Liver (tissue), 3 donors: ENCODE measurements around the gene TBX6.

Experiments
- EGR1 ChIP-seq, 2 donors: IDR thresholded peaks; 2 replicates each; pipeline ENCODE4 v1.6.1; 2016 to 2018; ENCODE audit warnings: antibody characterized with exemption in 2 of 2, low read depth in 2 of 2
- FOXA1 ChIP-seq: IDR thresholded peaks from 2 replicates; pipeline ENCODE4 v1.6.1; 2016; ENCODE audit warnings: antibody characterized with exemption
- GABPA ChIP-seq, 2 donors: IDR thresholded peaks in 1 of 2; conservative IDR thresholded peaks in 1 of 2; 2 replicates each; pipeline ENCODE4 v1.6.1; 2016; ENCODE audit warnings: antibody characterized with exemption in 2 of 2, mild to moderate bottlenecking in 1 of 2, moderate library complexity in 1 of 2
- HNF4G ChIP-seq: IDR thresholded peaks from 2 replicates; pipeline ENCODE4 v1.6.1; 2016; ENCODE audit warnings: antibody characterized with exemption
- JUND ChIP-seq, 2 donors: IDR thresholded peaks; 2 replicates each; pipeline ENCODE4 v1.6.1; 2016; ENCODE audit warnings: antibody characterized with exemption in 2 of 2
- RAD21 ChIP-seq, 2 donors: IDR thresholded peaks; 2 replicates each; pipeline ENCODE4 v1.6.1; 2016; ENCODE audit warnings: antibody characterized with exemption in 2 of 2, mild to moderate bottlenecking in 2 of 2
- RXRA ChIP-seq, 2 donors: IDR thresholded peaks; 2 replicates each; pipeline ENCODE4 v1.6.1; 2017 to 2018; ENCODE audit warnings: antibody characterized with exemption in 2 of 2, mild to moderate bottlenecking in 1 of 2
- SP1 ChIP-seq: IDR thresholded peaks from 2 replicates; pipeline ENCODE4 v1.6.1; 2018; ENCODE audit warnings: antibody characterized with exemption, mild to moderate bottlenecking
- TAF1 ChIP-seq: conservative IDR thresholded peaks from 2 replicates; pipeline ENCODE4 v1.6.1; 2016; ENCODE audit warnings: antibody characterized with exemption, mild to moderate bottlenecking
- YY1 ChIP-seq: IDR thresholded peaks from 2 replicates; pipeline ENCODE4 v1.6.1; 2016; ENCODE audit warnings: antibody characterized with exemption, mild to moderate bottlenecking
- TF ChIP-seq, protein P1 (sequence below): fragments of 150-350 bp; IDR thresholded peaks from 2 replicates; pipeline ENCODE4 v1.5.1; 2017; ENCODE audit warnings: improper control_type of control experiment, low read depth, low read length; ENCODE audit not compliant: missing input control
- TF ChIP-seq, protein P2 (sequence below): IDR thresholded peaks from 2 replicates; pipeline ENCODE4 v1.6.1; 2016; ENCODE audit warnings: antibody characterized with exemption, mild to moderate bottlenecking
- TF ChIP-seq, protein P3 (sequence below): IDR thresholded peaks from 2 replicates; pipeline ENCODE4 v1.6.1; 2016; ENCODE audit warnings: antibody characterized with exemption
- TF ChIP-seq, protein P4 (sequence below): IDR thresholded peaks from 2 replicates; pipeline ENCODE4 v1.6.1; 2016; ENCODE audit warnings: antibody characterized with exemption
- donor health status: healthy.
- donor health status: healthy.

DNA sequence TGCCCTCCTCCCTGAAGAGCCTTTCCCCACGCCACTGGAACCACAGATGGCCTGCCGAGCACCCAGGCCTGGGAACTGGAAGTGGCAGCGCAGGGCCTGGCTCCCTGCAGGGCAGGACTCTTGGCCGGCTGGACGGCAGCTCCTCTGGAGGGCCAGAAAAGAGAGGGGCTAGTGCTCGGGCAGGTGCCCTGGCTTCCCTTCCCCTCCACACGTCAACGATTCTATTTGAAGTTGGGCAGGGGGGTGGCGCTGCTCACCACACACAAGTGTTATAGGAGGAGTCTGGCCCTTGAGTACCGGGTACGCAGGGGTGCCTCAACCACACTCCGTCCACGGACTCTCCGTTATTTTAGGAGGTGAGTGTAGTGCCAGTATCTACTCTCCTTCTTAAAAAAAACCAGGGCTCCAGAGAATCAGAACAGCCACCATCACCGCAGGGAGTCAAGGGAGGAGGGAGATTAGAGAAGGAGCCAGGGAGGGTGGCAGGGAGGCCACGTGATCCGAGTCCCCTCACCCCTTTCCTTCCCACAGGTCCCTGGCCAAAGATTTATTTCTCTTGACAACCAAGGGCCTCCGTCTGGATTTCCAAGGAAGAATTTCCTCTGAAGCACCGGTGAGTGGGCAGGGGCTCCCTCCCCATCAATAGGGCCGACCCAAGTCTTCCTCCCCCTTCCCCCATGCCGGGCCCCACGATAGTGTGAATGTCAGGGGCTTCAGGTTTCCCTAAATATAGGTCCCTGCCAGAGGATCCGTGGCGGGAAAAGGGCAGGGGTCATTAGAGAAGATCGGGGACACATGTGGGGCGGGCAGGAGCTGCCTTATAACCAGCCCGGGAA, 27.6 kb downstream of the TBX6 start:
- TF ChIP-seq, protein P1, sequence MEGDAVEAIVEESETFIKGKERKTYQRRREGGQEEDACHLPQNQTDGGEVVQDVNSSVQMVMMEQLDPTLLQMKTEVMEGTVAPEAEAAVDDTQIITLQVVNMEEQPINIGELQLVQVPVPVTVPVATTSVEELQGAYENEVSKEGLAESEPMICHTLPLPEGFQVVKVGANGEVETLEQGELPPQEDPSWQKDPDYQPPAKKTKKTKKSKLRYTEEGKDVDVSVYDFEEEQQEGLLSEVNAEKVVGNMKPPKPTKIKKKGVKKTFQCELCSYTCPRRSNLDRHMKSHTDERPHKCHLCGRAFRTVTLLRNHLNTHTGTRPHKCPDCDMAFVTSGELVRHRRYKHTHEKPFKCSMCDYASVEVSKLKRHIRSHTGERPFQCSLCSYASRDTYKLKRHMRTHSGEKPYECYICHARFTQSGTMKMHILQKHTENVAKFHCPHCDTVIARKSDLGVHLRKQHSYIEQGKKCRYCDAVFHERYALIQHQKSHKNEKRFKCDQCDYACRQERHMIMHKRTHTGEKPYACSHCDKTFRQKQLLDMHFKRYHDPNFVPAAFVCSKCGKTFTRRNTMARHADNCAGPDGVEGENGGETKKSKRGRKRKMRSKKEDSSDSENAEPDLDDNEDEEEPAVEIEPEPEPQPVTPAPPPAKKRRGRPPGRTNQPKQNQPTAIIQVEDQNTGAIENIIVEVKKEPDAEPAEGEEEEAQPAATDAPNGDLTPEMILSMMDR = peak; percentile 30
- TF ChIP-seq, protein P2, sequence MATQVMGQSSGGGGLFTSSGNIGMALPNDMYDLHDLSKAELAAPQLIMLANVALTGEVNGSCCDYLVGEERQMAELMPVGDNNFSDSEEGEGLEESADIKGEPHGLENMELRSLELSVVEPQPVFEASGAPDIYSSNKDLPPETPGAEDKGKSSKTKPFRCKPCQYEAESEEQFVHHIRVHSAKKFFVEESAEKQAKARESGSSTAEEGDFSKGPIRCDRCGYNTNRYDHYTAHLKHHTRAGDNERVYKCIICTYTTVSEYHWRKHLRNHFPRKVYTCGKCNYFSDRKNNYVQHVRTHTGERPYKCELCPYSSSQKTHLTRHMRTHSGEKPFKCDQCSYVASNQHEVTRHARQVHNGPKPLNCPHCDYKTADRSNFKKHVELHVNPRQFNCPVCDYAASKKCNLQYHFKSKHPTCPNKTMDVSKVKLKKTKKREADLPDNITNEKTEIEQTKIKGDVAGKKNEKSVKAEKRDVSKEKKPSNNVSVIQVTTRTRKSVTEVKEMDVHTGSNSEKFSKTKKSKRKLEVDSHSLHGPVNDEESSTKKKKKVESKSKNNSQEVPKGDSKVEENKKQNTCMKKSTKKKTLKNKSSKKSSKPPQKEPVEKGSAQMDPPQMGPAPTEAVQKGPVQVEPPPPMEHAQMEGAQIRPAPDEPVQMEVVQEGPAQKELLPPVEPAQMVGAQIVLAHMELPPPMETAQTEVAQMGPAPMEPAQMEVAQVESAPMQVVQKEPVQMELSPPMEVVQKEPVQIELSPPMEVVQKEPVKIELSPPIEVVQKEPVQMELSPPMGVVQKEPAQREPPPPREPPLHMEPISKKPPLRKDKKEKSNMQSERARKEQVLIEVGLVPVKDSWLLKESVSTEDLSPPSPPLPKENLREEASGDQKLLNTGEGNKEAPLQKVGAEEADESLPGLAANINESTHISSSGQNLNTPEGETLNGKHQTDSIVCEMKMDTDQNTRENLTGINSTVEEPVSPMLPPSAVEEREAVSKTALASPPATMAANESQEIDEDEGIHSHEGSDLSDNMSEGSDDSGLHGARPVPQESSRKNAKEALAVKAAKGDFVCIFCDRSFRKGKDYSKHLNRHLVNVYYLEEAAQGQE = no peak
- TF ChIP-seq TAF1 (no peak), SP1 (peak; percentile 23), YY1 (peak; percentile 46), RAD21 (IDR thresholded peaks at IDR 0.05) (peak; percentile 59 to 69), EGR1 (IDR thresholded peaks at IDR 0.05; ENCODE audit: low read depth in 2 of 2) (no peak), GABPA (IDR thresholded peaks at IDR 0.05 in 1 of 2, conservative IDR thresholded peaks at IDR 0.05 in 1 of 2) (no peak), FOXA1 (no peak), JUND (IDR thresholded peaks at IDR 0.05) (no peak), HNF4G (no peak), RXRA (IDR thresholded peaks at IDR 0.05) (peak in 1 of 2 donors; percentile 10)
- TF ChIP-seq, protein P3, sequence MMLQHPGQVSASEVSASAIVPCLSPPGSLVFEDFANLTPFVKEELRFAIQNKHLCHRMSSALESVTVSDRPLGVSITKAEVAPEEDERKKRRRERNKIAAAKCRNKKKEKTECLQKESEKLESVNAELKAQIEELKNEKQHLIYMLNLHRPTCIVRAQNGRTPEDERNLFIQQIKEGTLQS = no peak
- TF ChIP-seq, protein P4, sequence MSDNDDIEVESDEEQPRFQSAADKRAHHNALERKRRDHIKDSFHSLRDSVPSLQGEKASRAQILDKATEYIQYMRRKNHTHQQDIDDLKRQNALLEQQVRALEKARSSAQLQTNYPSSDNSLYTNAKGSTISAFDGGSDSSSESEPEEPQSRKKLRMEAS = no peak
